HEK293 (cell line): Measurements from ENCODE around the gene TMEM184C.

Experiments used
- CTCF ChIA-PET: fragments of 350-600 bp; formaldehyde crosslinking; extraction: SDS; loops from one replicate; lab custom pipeline; 2021; ENCODE audit warnings: antibody characterized with exemption; lab: Yijun Ruan, JAX
- POLR2A ChIA-PET: fragments of 300-600 bp; formaldehyde crosslinking; extraction: SDS; loops from one replicate; lab custom pipeline; 2020; ENCODE audit warnings: antibody characterized with exemption, inconsistent platforms; lab: Yijun Ruan, JAX
- H3K27ac ChIP-seq: fragments of 200-500 bp; sonication (Bioruptor generic); 2 replicates; pipeline ENCODE4 v1.5.1; 2014; ENCODE audit warnings: low read depth, low read length, control low read depth, inconsistent platforms; ENCODE audit errors: extremely low read depth
- H3K36me3 ChIP-seq, 2 experiments: fragments of 200-500 bp in 1 of 2; sonication (Bioruptor generic) in 1 of 2; 1 replicate in 1 of 2; 2 replicates in 1 of 2; pipeline ENCODE4 v1.5.1; 2014 to 2017; ENCODE audit warnings: inconsistent platforms in 2 of 2, low read length in 2 of 2; ENCODE audit not compliant: control insufficient read depth in 2 of 2, insufficient read depth in 1 of 2
- H3K4me1 ChIP-seq: fragments of 200-500 bp; sonication (Bioruptor generic); 2 replicates; pipeline ENCODE4 v1.5.1; 2014; ENCODE audit warnings: mild to moderate bottlenecking, low read length, inconsistent platforms; ENCODE audit not compliant: control insufficient read depth, insufficient read depth
- H3K4me3 ChIP-seq: 2 replicates; pipeline ENCODE4 v1.5.1; 2011; ENCODE audit warnings: low read depth, mild to moderate bottlenecking, control low read depth, low read length, moderate library complexity
- H3K9me3 ChIP-seq: fragments of 200-500 bp; sonication (Bioruptor generic); 2 replicates; pipeline ENCODE4 v1.5.1; 2014; ENCODE audit warnings: low read depth, low read length, inconsistent platforms; ENCODE audit not compliant: control insufficient read depth, insufficient read depth
- KLF1 ChIP-seq: fragments of 450-650 bp; formaldehyde crosslinking; IDR thresholded peaks from 2 replicates; pipeline ENCODE4 v1.5.1; 2016; ENCODE audit warnings: missing biosample characterization, missing genetic modification characterization
- OSR2 ChIP-seq: fragments of 450-650 bp; formaldehyde crosslinking; IDR thresholded peaks from 2 replicates; pipeline ENCODE4 v1.5.1; 2016; ENCODE audit warnings: missing biosample characterization, missing genetic modification characterization
- PRDM1 ChIP-seq: fragments of 450-650 bp; formaldehyde crosslinking; IDR thresholded peaks from 2 replicates; pipeline ENCODE4; 2016; ENCODE audit warnings: missing biosample characterization, missing genetic modification characterization
- RBAK ChIP-seq: fragments of 450-650 bp; formaldehyde crosslinking; IDR thresholded peaks from 2 replicates; pipeline ENCODE4 v1.5.1; 2016; ENCODE audit warnings: missing biosample characterization, missing genetic modification characterization
- SETDB1 ChIP-seq: IDR thresholded peaks from one replicate; pipeline ENCODE4 v1.6.1; 2017; ENCODE audit warnings: mild to moderate bottlenecking, low read length, moderate library complexity, mixed read lengths; ENCODE audit not compliant: insufficient read length
- YY1 ChIP-seq: fragments of 450-650 bp; formaldehyde crosslinking; IDR thresholded peaks from 2 replicates; pipeline ENCODE4 v1.5.1; 2018; ENCODE audit warnings: missing biosample characterization, missing genetic modification characterization
- ZBTB7A ChIP-seq: fragments of 450-650 bp; formaldehyde crosslinking; IDR thresholded peaks from 2 replicates; pipeline ENCODE4 v1.5.1; 2016; ENCODE audit warnings: low read depth, missing biosample characterization, missing genetic modification characterization
- ZFP37 ChIP-seq: fragments of 450-650 bp; formaldehyde crosslinking; IDR thresholded peaks from 2 replicates; pipeline ENCODE4 v1.5.1; 2016; ENCODE audit warnings: missing biosample characterization, missing genetic modification characterization
- ZIC2 ChIP-seq: fragments of 450-650 bp; formaldehyde crosslinking; IDR thresholded peaks from 2 replicates; pipeline ENCODE4 v1.5.1; 2016; ENCODE audit warnings: missing biosample characterization, missing genetic modification characterization
- ZNF121 ChIP-seq: fragments of 450-650 bp; formaldehyde crosslinking; IDR thresholded peaks from 2 replicates; pipeline ENCODE4 v1.5.1; 2016; ENCODE audit warnings: missing biosample characterization, missing genetic modification characterization
- ZNF16 ChIP-seq: fragments of 450-650 bp; formaldehyde crosslinking; IDR thresholded peaks from 2 replicates; pipeline ENCODE4 v1.5.1; 2016; ENCODE audit warnings: low read depth, missing biosample characterization, missing genetic modification characterization
- ZNF184 ChIP-seq: fragments of 450-650 bp; IDR thresholded peaks from 2 replicates; pipeline ENCODE4 v1.5.1; 2018; ENCODE audit warnings: missing biosample characterization, mild to moderate bottlenecking, missing genetic modification characterization
- ZNF2 ChIP-seq: fragments of 450-650 bp; formaldehyde crosslinking; IDR thresholded peaks from 2 replicates; pipeline ENCODE4 v1.5.1; 2016; ENCODE audit warnings: missing biosample characterization, missing genetic modification characterization
- ZNF248 ChIP-seq: fragments of 450-650 bp; formaldehyde crosslinking; IDR thresholded peaks from 2 replicates; pipeline ENCODE4 v1.5.1; 2017; ENCODE audit warnings: missing biosample characterization, missing genetic modification characterization
- ZNF324 ChIP-seq: fragments of 450-650 bp; formaldehyde crosslinking; IDR thresholded peaks from 2 replicates; pipeline ENCODE4 v1.5.1; 2016; ENCODE audit warnings: missing biosample characterization, missing genetic modification characterization
- ZNF433 ChIP-seq: fragments of 450-650 bp; formaldehyde crosslinking; IDR thresholded peaks from 2 replicates; pipeline ENCODE4 v1.5.1; 2016; ENCODE audit warnings: missing biosample characterization, missing genetic modification characterization, low read depth
- ZNF488 ChIP-seq: fragments of 450-650 bp; formaldehyde crosslinking; IDR thresholded peaks from 2 replicates; pipeline ENCODE4 v1.5.1; 2016; ENCODE audit warnings: missing biosample characterization, missing genetic modification characterization
- ZNF529 ChIP-seq: fragments of 450-650 bp; formaldehyde crosslinking; IDR thresholded peaks from 2 replicates; pipeline ENCODE4 v1.5.1; 2017; ENCODE audit warnings: missing genetic modification characterization, missing biosample characterization; ENCODE audit not compliant: insufficient replicate concordance
- ZNF530 ChIP-seq: fragments of 450-650 bp; formaldehyde crosslinking; IDR thresholded peaks from 2 replicates; pipeline ENCODE4 v1.5.1; 2016; ENCODE audit warnings: low read depth, missing biosample characterization, missing genetic modification characterization
- ZNF621 ChIP-seq: fragments of 450-650 bp; formaldehyde crosslinking; IDR thresholded peaks from 2 replicates; pipeline ENCODE4 v1.5.1; 2017; ENCODE audit warnings: missing biosample characterization, missing genetic modification characterization
- ZNF629 ChIP-seq: fragments of 450-650 bp; formaldehyde crosslinking; IDR thresholded peaks from 2 replicates; pipeline ENCODE4 v1.5.1; 2017; ENCODE audit warnings: missing biosample characterization, missing genetic modification characterization
- ZNF830 ChIP-seq: fragments of 450-650 bp; IDR thresholded peaks from 2 replicates; pipeline ENCODE4 v1.5.0; 2018; ENCODE audit warnings: missing biosample characterization, missing genetic modification characterization, low read depth, mild to moderate bottlenecking, moderate library complexity
- ZSCAN5A ChIP-seq: fragments of 450-650 bp; formaldehyde crosslinking; IDR thresholded peaks from 2 replicates; pipeline ENCODE4 v1.5.1; 2016; ENCODE audit warnings: missing biosample characterization, missing genetic modification characterization
- TF ChIP-seq, protein P1 (sequence below): fragments of 450-650 bp; formaldehyde crosslinking; IDR thresholded peaks from 2 replicates; pipeline ENCODE4 v1.5.1; 2016; ENCODE audit warnings: missing biosample characterization, missing genetic modification characterization
- TF ChIP-seq, protein P2 (sequence below): fragments of 450-650 bp; formaldehyde crosslinking; optimal IDR thresholded peaks from 2 replicates; pipeline ENCODE3; 2016; ENCODE audit warnings: missing biosample characterization, mild to moderate bottlenecking, missing genetic modification characterization
- TF ChIP-seq, protein P3 (sequence below): fragments of 450-650 bp; formaldehyde crosslinking; IDR thresholded peaks from 2 replicates; pipeline ENCODE4 v1.5.1; 2016; ENCODE audit warnings: missing biosample characterization, missing genetic modification characterization

TMEM184C gene

DNA sequence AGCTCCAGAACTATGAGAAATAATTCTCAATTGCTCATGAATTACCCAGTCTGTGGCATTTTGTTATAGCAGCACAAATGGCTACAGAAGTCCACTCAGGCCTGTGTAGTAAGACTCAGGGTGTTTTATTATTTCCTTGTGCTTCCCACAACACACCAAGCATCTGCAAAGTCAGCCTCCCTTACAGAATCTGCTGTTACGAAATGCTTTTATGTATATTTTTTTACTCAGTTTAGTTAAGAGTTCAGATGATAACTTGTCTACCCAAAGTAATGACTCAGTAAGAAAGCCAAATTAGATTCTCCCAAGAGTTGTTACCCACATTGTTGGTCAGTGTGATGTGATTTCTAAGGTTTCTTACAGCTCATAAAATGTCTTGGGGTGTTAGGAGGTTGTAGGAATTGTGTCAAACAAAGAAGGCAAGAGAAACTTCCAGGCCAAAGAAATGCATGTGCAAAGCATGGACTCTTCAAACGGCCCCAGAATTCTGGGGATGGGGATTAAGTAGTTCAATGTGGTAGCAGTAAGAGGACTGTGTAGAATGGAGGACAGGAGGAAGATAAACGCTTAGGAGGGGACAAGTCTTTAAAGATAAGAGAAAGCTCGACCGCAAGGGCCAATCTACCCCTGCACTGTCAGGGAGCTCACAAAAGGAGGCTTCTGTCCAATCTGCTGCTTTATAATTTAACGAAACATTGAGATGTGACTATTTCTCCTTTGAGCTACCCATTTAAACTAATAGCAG is 35.4 kb upstream of the TMEM184C start (continued):
- TF ChIP-seq PRDM1 (tag by site-specific recombination), result no peak
- TF ChIP-seq, protein P1, sequence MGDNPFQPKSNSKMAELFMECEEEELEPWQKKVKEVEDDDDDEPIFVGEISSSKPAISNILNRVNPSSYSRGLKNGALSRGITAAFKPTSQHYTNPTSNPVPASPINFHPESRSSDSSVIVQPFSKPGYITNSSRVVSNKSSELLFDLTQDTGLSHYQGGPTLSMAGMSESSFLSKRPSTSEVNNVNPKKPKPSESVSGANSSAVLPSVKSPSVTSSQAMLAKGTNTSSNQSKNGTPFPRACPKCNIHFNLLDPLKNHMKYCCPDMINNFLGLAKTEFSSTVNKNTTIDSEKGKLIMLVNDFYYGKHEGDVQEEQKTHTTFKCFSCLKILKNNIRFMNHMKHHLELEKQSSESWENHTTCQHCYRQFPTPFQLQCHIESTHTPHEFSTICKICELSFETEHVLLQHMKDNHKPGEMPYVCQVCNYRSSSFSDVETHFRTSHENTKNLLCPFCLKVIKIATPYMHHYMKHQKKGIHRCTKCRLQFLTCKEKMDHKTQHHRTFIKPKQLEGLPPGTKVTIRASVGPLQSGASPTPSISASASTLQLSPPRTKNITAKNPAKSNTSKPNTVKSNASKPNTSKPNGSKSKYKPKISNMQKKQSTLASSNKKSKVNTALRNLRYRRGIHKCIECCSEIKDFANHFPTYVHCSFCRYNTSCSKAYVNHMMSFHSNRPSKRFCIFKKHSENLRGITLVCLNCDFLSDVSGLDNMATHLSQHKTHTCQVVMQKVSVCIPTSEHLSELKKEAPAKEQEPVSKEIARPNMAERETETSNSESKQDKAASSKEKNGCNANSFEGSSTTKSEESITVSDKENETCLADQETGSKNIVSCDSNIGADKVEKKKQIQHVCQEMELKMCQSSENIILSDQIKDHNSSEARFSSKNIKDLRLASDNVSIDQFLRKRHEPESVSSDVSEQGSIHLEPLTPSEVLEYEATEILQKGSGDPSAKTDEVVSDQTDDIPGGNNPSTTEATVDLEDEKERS (tag by site-specific recombination), result no peak
- TF ChIP-seq ZNF121 (tag by site-specific recombination), result no peak
- TF ChIP-seq ZNF324 (tag by site-specific recombination), result no peak
- TF ChIP-seq ZNF2, result no peak
- TF ChIP-seq ZBTB7A (tag by site-specific recombination), result no peak
- TF ChIP-seq ZIC2 (tag by site-specific recombination), result no peak
- TF ChIP-seq YY1 (tag by site-specific recombination), result no peak
- TF ChIP-seq, all 188 proteins: peak for 0

- Histone ChIP-seq H3K36me3 (no peaks in the 10 kb centered on the region), H3K4me1 (no peaks in the 10 kb centered on the region), H3K4me3 (no peak overlapping the region), H3K9me3 (no peaks in the 10 kb centered on the region), H3K27ac (no peak overlapping the region)
- CTCF ChIA-PET, result interaction anchor here (1.1 kb wide), 1 partner anchor 11 kb away, joined by 3 read pairs; no protein-coding TSS in a partner anchor
- no peak for TF ChIP-seq ZNF433 (tag by site-specific recombination)
- TF ChIP-seq ZNF629, result no peak
- TF ChIP-seq ZNF16 (tag by site-specific recombination), result no peak
- TF ChIP-seq ZNF184 (tag by site-specific recombination), result no peak
- no peak for TF ChIP-seq ZNF621 (tag by site-specific recombination)
- TF ChIP-seq, protein P2, sequence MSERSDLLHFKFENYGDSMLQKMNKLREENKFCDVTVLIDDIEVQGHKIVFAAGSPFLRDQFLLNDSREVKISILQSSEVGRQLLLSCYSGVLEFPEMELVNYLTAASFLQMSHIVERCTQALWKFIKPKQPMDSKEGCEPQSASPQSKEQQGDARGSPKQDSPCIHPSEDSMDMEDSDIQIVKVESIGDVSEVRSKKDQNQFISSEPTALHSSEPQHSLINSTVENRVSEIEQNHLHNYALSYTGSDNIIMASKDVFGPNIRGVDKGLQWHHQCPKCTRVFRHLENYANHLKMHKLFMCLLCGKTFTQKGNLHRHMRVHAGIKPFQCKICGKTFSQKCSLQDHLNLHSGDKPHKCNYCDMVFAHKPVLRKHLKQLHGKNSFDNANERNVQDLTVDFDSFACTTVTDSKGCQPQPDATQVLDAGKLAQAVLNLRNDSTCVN (tag by site-specific recombination), result no peak
- TF ChIP-seq RBAK, result no peak
- TF ChIP-seq, protein P3, sequence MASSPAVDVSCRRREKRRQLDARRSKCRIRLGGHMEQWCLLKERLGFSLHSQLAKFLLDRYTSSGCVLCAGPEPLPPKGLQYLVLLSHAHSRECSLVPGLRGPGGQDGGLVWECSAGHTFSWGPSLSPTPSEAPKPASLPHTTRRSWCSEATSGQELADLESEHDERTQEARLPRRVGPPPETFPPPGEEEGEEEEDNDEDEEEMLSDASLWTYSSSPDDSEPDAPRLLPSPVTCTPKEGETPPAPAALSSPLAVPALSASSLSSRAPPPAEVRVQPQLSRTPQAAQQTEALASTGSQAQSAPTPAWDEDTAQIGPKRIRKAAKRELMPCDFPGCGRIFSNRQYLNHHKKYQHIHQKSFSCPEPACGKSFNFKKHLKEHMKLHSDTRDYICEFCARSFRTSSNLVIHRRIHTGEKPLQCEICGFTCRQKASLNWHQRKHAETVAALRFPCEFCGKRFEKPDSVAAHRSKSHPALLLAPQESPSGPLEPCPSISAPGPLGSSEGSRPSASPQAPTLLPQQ (tag by site-specific recombination), result no peak
- POLR2A ChIA-PET, result no interaction called here
Observed at GRCh38 chr4:147582386-147583060, 34.7 kb upstream of the TMEM184C start.

- Histone ChIP-seq H3K27ac (no peak overlapping the region), H3K4me3 (no peak overlapping the region), H3K4me1 (no peaks in the 10 kb centered on the region), H3K9me3 (no peaks in the 10 kb centered on the region), H3K36me3 (no peaks in the 10 kb centered on the region)
- POLR2A ChIA-PET, result no interaction called here
- TF ChIP-seq SETDB1 (no peak), ZNF248 (no peak), ZNF529 (tag by site-specific recombination) (no peak), ZFP37 (tag by site-specific recombination) (no peak), KLF1 (tag by site-specific recombination) (no peak), OSR2 (tag by site-specific recombination) (no peak), ZNF530 (tag by site-specific recombination) (no peak), ZNF184 (tag by site-specific recombination) (no peak), ZBTB7A (tag by site-specific recombination) (no peak), ZSCAN5A (tag by site-specific recombination) (no peak), ZNF830 (tag by site-specific recombination) (no peak), ZNF488 (no peak)
- CTCF ChIA-PET, result no interaction called here
Observed at GRCh38 chr4:147583876-147584275, 33.3 kb upstream of the TMEM184C start.
